ENCODE results near the gene PTGDR2.

DNA sequence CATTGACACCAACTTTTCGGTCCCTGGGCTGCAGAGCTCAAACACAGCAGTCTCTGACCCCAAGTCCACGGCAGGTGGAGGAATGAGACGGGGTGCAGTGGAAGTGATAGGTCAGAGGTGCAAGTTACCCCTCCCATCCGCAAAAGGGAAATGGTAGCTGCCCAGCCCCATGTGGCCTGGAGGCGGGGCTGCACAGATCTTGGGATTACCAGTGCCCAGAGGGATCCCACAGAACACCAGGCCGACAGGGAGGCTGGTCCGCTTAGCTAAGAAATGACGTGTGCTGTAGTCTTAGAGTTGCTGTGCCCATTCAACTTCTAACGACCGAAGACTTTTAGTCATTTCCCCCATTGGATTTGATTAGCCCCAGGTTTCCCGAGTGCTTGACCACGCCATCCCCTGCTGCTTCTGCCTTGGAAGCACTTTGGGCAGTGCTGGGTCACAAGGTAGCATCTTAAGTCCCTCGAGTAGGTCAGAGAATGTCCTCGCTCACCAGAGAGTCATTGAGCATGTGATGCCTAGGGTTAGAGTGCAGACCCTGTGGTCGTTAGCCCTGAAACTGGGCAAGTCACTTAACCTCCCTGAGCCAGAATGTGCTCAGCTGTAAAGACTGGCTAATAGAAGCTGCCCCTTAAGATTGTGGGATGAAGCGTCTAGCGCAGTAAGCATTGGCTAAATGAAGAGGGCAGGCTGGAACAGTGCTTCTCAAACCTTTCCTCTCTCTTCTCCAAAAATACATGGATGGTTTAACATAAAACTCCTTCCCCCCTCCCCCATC is 4.2 kb downstream of the PTGDR2 start:
- TF ChIP-seq, protein P1, sequence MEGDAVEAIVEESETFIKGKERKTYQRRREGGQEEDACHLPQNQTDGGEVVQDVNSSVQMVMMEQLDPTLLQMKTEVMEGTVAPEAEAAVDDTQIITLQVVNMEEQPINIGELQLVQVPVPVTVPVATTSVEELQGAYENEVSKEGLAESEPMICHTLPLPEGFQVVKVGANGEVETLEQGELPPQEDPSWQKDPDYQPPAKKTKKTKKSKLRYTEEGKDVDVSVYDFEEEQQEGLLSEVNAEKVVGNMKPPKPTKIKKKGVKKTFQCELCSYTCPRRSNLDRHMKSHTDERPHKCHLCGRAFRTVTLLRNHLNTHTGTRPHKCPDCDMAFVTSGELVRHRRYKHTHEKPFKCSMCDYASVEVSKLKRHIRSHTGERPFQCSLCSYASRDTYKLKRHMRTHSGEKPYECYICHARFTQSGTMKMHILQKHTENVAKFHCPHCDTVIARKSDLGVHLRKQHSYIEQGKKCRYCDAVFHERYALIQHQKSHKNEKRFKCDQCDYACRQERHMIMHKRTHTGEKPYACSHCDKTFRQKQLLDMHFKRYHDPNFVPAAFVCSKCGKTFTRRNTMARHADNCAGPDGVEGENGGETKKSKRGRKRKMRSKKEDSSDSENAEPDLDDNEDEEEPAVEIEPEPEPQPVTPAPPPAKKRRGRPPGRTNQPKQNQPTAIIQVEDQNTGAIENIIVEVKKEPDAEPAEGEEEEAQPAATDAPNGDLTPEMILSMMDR (conservative IDR thresholded peaks at IDR 0.05 in 1 of 2, IDR thresholded peaks at IDR 0.05 in 1 of 2; ENCODE audit: low read depth in 1 of 2, low read length in 2 of 2), result no peak
- TF ChIP-seq EZH2 (IDR thresholded peaks at IDR 0.05; ENCODE audit: low read length, missing control alignments), result no peak

Data from fibroblast of lung (primary cell).